GM18520 (cell line): ENCODE data around the gene CLDN7.

Experiments used
- ATAC-seq: cut with Tn5 transposase; IDR thresholded peaks from one replicate; pipeline ENCODE4 v1.9.1; 2021; ENCODE audit not compliant: unreplicated experiment

The CLDN7 gene

GRCh38 chr17:7221278-7222092 is 40.8 kb downstream of the CLDN7 start:
- ATAC-seq, result no peak

GRCh38 chr17:7220593-7221277 is 41.5 kb downstream of the CLDN7 start:
- no peak for ATAC-seq

- no peak for ATAC-seq
Measured at GRCh38 chr17:7219812-7220592, 42.3 kb downstream of the CLDN7 start, which contains the start of the genes ACADVL and DLG4. Gene ACADVL (plus strand): TSS chr17:7219938. CDS start chr17:7219985, 47 bp downstream. Gene DLG4 (minus strand): TSS chr17:7219836.

- no peak for ATAC-seq
Measured at GRCh38 chr17:7219229-7219811, 43.0 kb downstream of the CLDN7 start.

- no peak for ATAC-seq
Measured at GRCh38 chr17:7218758-7219157, 43.5 kb downstream of the CLDN7 start.

GRCh38 chr17:7218166-7218565 is 44.1 kb downstream of the CLDN7 start:
- no peak for ATAC-seq

GRCh38 chr17:7217113-7217987 is 44.9 kb downstream of the CLDN7 start:
- ATAC-seq, result no peak

GRCh38 chr17:7216242-7217112 is 45.8 kb downstream of the CLDN7 start:
- no peak for ATAC-seq

- no peak for ATAC-seq
Measured at GRCh38 chr17:7215652-7216180, 46.6 kb downstream of the CLDN7 start.

GRCh38 chr17:7215136-7215638 is 47.1 kb downstream of the CLDN7 start:
- no peak for ATAC-seq

GRCh38 chr17:7214300-7215135 is 47.8 kb downstream of the CLDN7 start:
- ATAC-seq, result peak; percentile 79

GRCh38 chr17:7213895-7214299 is 48.4 kb downstream of the CLDN7 start:
- no peak for ATAC-seq

GRCh38 chr17:7211491-7212273 is 50.6 kb downstream of the CLDN7 start:
- no peak for ATAC-seq
